Keratinocyte (primary cell): ENCODE measurements around the gene DNAJC5G. TPM values are rescaled to one million over a fixed set of nuclear protein-coding genes. Genes with fewer than 3 reads are reported as not detected.
"Not testable (repeated sequence)": the region's sequence is repeated elsewhere in the genome, so short reads cannot be mapped to it uniquely, and the experiment has no call there.

Experiments
- DNase-seq: peaks from one replicate; pipeline ENCODE4 v3.0.0-alpha.2; 2011; ENCODE audit warnings: low read depth, missing footprints, low spot score
- FAIRE-seq: peaks from 2 replicates; lab custom pipeline; 2011; peaks lifted over from hg19 to GRCh38; lab: Jason Lieb, UNC
- H2AFZ ChIP-seq: 2 replicates; pipeline ENCODE4 v1.6.0; 2012; ENCODE audit warnings: low read length, control low read depth, inconsistent platforms; ENCODE audit not compliant: control insufficient read depth
- H3K27ac ChIP-seq: 2 replicates; pipeline ENCODE4 v1.5.1; 2011; ENCODE audit warnings: low read length; ENCODE audit not compliant: control insufficient read depth, insufficient read depth
- H3K27me3 ChIP-seq: 3 replicates; pipeline ENCODE4 v1.6.0; 2011; ENCODE audit warnings: low read length; ENCODE audit not compliant: control insufficient read depth, insufficient read depth; ENCODE audit errors: extremely low read depth
- H3K36me3 ChIP-seq, 2 experiments: 2 replicates in 1 of 2; 3 replicates in 1 of 2; pipeline ENCODE4 v1.5.1; 2011; ENCODE audit warnings: low read length in 2 of 2, mild to moderate bottlenecking in 1 of 2; ENCODE audit not compliant: control insufficient read depth in 2 of 2, insufficient read depth in 2 of 2; ENCODE audit errors: extremely low read depth in 1 of 2
- H3K4me1 ChIP-seq: 3 replicates; pipeline ENCODE4 v1.5.1; 2011; ENCODE audit warnings: low read length; ENCODE audit not compliant: control insufficient read depth, insufficient read depth; ENCODE audit errors: extremely low read depth
- H3K4me2 ChIP-seq: 3 replicates; pipeline ENCODE4 v1.6.0; 2011; ENCODE audit warnings: low read depth, low read length; ENCODE audit not compliant: control insufficient read depth, insufficient read depth; ENCODE audit errors: extremely low read depth
- H3K4me3 ChIP-seq, 3 experiments: fragments of 200-600 bp in 1 of 3; sonication (generic) in 1 of 3; 2 replicates in 2 of 3; 3 replicates in 1 of 3; pipeline ENCODE4 v1.5.1; 2011 to 2016; ENCODE audit warnings: low read length in 3 of 3, mild to moderate bottlenecking in 3 of 3, control low read depth in 2 of 3, inconsistent platforms in 1 of 3, low read depth in 1 of 3, mixed read lengths in 1 of 3, mixed run types in 1 of 3, moderate library complexity in 1 of 3; ENCODE audit not compliant: control insufficient read depth in 2 of 3, insufficient read depth in 2 of 3; ENCODE audit errors: extremely low read depth in 1 of 3
- H3K79me2 ChIP-seq: 2 replicates; pipeline ENCODE4 v1.6.0; 2012; ENCODE audit warnings: low read length; ENCODE audit not compliant: control insufficient read depth, insufficient read depth
- H3K9ac ChIP-seq: 3 replicates; pipeline ENCODE4 v1.6.0; 2011; ENCODE audit warnings: low read length; ENCODE audit not compliant: control insufficient read depth, insufficient read depth; ENCODE audit errors: extremely low read depth
- H3K9me1 ChIP-seq: 3 replicates; pipeline ENCODE4 v1.6.0; 2011; ENCODE audit warnings: low read length; ENCODE audit not compliant: control insufficient read depth, insufficient read depth; ENCODE audit errors: extremely low read depth
- H3K9me3 ChIP-seq: 2 replicates; pipeline ENCODE4 v1.5.1; 2012; ENCODE audit warnings: low read depth, low read length; ENCODE audit not compliant: control insufficient read depth
- H4K20me1 ChIP-seq: 3 replicates; pipeline ENCODE4 v1.6.0; 2011; ENCODE audit warnings: low read length; ENCODE audit not compliant: control insufficient read depth, insufficient read depth; ENCODE audit errors: extremely low read depth
- CTCF ChIP-seq, 3 experiments: IDR thresholded peaks in 1 of 3; conservative IDR thresholded peaks in 1 of 3; optimal IDR thresholded peaks in 1 of 3; 2 replicates in 2 of 3; 3 replicates in 1 of 3; pipeline versions ENCODE3 to v1.5.1; 2011; ENCODE audit warnings: low read length in 3 of 3, mild to moderate bottlenecking in 3 of 3, moderate library complexity in 2 of 3, control low read depth in 1 of 3, inconsistent platforms in 1 of 3; ENCODE audit not compliant: insufficient read depth in 2 of 3; ENCODE audit errors: extremely low read depth in 1 of 3
- EZH2 ChIP-seq: IDR thresholded peaks from one replicate; pipeline ENCODE4 v1.6.1; 2012; ENCODE audit warnings: inconsistent platforms, mild to moderate bottlenecking, low read length, moderate library complexity
- dilution Hi-C: fragments of 300-500 bp; cut with MboI; formaldehyde crosslinking; loops from one replicate; pipeline ENCODE4 v1.7.0; 2020; ENCODE audit warnings: low sequenced_read_pairs; ENCODE audit not compliant: extremely low pct_ligation_motif_present
- polyA plus RNA-seq, 5 experiments: library from polyadenylated mRNA; depleted of rRNA in 3 of 5; stranded (reverse) in 3 of 5; stranded (forward) in 1 of 5; unstranded in 1 of 5; fragments of >200 nt; gene quantifications; 1 replicate in 1 of 5; 2 replicates in 3 of 5; 3 replicates in 1 of 5; pipeline versions ENCODE4 v1.2.1 to v1.2.3, GENCODE V29; 2011 to 2012; ENCODE audit warnings: missing spikeins in 2 of 5, low read depth in 1 of 5, low replicate concordance in 1 of 5

The DNAJC5G gene
- polyA plus RNA-seq, 1 donor (not counting 4 experiments of a cell fraction or from before 2014, with no cell fraction given) = not detected

DNA sequence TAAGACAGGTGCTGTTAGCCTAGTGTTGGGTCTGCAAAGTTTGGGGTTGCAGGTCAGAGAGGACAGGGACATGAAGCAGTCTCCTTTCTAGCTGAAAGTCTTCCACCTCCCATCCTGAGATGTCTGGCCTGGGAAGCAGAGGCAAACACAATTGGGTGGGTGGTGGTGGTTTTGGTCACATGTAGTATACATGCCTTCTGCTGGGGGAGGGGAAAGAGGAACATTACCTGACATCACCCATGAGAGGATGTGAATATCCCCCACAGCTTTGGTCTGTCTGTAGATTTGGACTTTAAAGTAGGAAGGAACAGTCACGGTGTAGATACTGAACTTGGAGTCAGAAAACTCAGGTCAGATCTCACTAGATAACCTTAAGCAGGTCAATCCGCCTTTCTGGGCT is 4.6 kb upstream of the DNAJC5G start:
- Histone ChIP-seq H4K20me1 (no peaks in the 10 kb centered on the region), H3K4me1 (no peaks in the 10 kb centered on the region), H3K9me3 (no peaks in the 10 kb centered on the region), H3K36me3 (no peaks in the 10 kb centered on the region), H3K9ac (no peak overlapping the region), H3K27ac (no peak overlapping the region), H3K27me3 (peaks cover 13% of the 10 kb centered on the region), H3K79me2 (no peaks in the 10 kb centered on the region), H3K4me2 (no peak overlapping the region), H3K9me1 (no peaks in the 10 kb centered on the region), H3K4me3 (no peak overlapping the region), H2AFZ (no peak overlapping the region)
- TF ChIP-seq CTCF (optimal IDR thresholded peaks at IDR 0.05 in 1 of 3, IDR thresholded peaks at IDR 0.05 in 1 of 3, conservative IDR thresholded peaks at IDR 0.05 in 1 of 3; ENCODE audit: extremely low read depth in 1 of 3, insufficient read depth in 2 of 3, low read length in 3 of 3) = no peak
- no peak for TF ChIP-seq EZH2
- dilution Hi-C loops = no loop called here
- FAIRE-seq (no peak), DNase-seq (no peak)

DNA sequence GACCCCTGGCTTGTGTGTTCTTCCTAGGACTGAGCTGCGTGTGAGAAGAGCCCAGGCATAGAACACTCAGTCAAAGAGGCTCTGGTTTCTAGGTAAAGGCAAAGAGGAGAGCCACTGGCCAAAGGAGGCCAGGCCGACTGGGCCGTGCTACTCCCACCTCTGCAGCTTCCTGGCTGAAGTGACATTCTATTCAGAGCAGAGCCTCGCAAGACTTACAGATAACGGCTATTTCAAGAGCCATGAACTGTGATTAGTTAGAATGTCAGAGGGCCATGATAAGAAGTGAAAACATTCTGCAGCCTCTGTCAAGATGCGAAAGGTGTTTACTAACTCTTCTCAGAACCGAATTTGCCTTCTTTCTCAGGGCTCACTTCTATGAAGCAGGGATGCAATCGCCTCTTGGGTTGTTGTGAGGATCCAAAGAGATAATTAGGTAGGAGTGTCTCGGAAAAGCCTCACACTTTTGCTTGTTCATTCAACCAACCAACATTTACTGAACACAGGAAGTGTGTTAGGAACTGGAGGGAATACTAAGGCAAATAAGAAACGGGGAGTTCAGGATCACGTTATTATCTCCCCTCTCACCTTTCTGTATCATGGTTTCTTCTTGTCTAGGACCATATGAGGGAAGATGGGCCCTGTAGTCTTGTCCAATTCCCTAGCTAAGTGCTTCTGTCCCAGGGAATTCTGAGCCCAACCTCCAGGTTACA is 3.4 kb upstream of the DNAJC5G start:
- H4K20me1 ChIP-seq = no peaks in the 10 kb centered on the region
- H3K4me3 ChIP-seq = no peak overlapping the region
- H3K9me3 ChIP-seq = no peaks in the 10 kb centered on the region
- no peak overlapping the region for H2AFZ ChIP-seq
- H3K9ac ChIP-seq = no peak overlapping the region
- no peak overlapping the region for H3K27ac ChIP-seq
- peaks cover 6% of the 10 kb centered on the region for H3K27me3 ChIP-seq
- H3K79me2 ChIP-seq = no peaks in the 10 kb centered on the region
- H3K4me1 ChIP-seq = no peaks in the 10 kb centered on the region
- TF ChIP-seq CTCF (optimal IDR thresholded peaks at IDR 0.05 in 1 of 3, IDR thresholded peaks at IDR 0.05 in 1 of 3, conservative IDR thresholded peaks at IDR 0.05 in 1 of 3; ENCODE audit: extremely low read depth in 1 of 3, insufficient read depth in 2 of 3, low read length in 3 of 3) (no peak), EZH2 (no peak)
- DNase-seq = no peak
- H3K9me1 ChIP-seq = no peaks in the 10 kb centered on the region
- dilution Hi-C loops = no loop called here
- no peaks in the 10 kb centered on the region for H3K36me3 ChIP-seq
- H3K4me2 ChIP-seq = no peak overlapping the region
- no peak for FAIRE-seq

DNA sequence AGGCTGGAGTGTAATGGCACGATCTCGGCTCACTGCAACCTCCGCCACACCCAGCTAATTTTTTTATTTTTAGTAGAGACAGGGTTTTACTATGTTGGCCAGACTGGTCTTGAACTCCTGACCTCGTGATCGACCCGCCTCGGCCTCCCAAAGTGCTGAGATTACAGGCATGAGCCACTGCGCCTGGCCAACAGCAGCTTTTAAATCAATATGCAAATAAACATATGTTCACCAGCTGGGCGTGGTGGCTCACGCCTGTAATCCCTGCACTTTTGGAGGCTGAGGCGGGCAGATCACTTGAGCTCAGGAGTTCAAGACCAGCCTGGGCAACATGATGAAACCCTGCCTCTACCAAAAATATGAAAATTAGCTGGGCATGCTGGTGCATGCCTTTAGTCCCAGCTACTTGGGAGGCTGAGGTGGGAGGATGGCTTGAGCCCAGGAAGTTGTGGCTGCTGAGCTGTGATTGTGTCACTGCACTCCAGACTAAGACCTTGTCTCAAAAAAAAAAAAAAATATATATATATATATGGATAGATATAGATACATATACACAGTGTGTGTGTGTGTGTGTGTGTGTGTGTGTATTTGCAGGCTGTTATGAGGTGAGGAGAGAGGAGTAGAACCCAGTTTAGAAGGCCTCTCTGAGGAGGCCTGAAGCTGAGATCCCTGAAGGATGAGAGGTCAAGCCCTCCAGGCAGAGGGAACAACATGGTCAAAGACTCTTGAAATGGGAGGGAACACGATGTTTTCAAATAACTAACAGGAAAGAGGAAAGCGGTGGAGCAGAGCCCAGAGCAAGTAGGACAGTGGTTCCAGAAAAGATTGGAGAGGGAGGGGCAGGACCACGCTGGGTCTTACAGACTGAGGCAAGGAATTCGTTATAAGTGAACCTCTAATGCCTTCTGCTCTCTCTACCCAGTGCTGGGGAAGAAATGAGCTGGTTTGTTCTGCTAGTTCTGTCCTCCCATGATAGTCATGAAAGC is 2.4 kb upstream of the DNAJC5G start:
- H3K4me3 ChIP-seq, H3K4me2 ChIP-seq, H3K9me1 ChIP-seq, H3K4me1 ChIP-seq, H2AFZ ChIP-seq, H3K9ac ChIP-seq, H4K20me1 ChIP-seq, H3K9me3 ChIP-seq, H3K36me3 ChIP-seq, FAIRE-seq, H3K27ac ChIP-seq, H3K79me2 ChIP-seq, dilution Hi-C loops, DNase-seq, H3K27me3 ChIP-seq: not testable (repeated sequence)
